GM20000 (cell line): Measurements from ENCODE around the gene ZNF823.

ENCODE experiments used
- DNase-seq: peaks from one replicate; pipeline ENCODE4 v3.0.0; 2012; ENCODE audit warnings: low spot score
- CTCF ChIP-seq: IDR thresholded peaks from 2 replicates; pipeline ENCODE4 v1.5.1; 2012; ENCODE audit warnings: mild to moderate bottlenecking, control low read depth; ENCODE audit errors: extremely low read depth, missing control alignments

Gene ZNF823

GRCh38 chr19:11769995-11770394 lies 31.2 kb upstream of the ZNF823 start:
- TF ChIP-seq CTCF = no peak
- no peak for DNase-seq

GRCh38 chr19:11767633-11768133 lies 28.9 kb upstream of the ZNF823 start:
- no peak for TF ChIP-seq CTCF
- peak; percentile 67 for DNase-seq

GRCh38 chr19:11766597-11767591 lies 28.1 kb upstream of the ZNF823 start, which contains the start of gene ZNF441:
TSS of gene ZNF441 (plus strand) at chr19:11767000. CDS start at chr19:11767194, 194 bp downstream.
- DNase-seq = peak; percentile 94
- TF ChIP-seq CTCF = no peak

GRCh38 chr19:11763611-11764010 lies 24.9 kb upstream of the ZNF823 start:
- TF ChIP-seq CTCF = no peak
- DNase-seq = no peak

- DNase-seq = no peak
- no peak for TF ChIP-seq CTCF
Measured at GRCh38 chr19:11763117-11763516, 24.4 kb upstream of the ZNF823 start.

GRCh38 chr19:11759805-11760204 lies 21.1 kb upstream of the ZNF823 start:
- no peak for DNase-seq
- no peak for TF ChIP-seq CTCF

- DNase-seq = no peak
- no peak for TF ChIP-seq CTCF
Measured at GRCh38 chr19:11756965-11757364, 18.2 kb upstream of the ZNF823 start.
